Measurements from ENCODE around the gene KLHDC3.

Gene KLHDC3

GRCh38 chr6:43053545-43054205 is 39.6 kb downstream of the KLHDC3 start, which contains the start of gene CUL7:
Gene CUL7 (minus strand): TSS chr6:43053851. CDS start chr6:43052788, 1,063 bp downstream.
- no peaks in the 10 kb centered on the region for H3K27me3 ChIP-seq (ENCODE audit: control insufficient read depth, low read length)
- H3K4me2 ChIP-seq (ENCODE audit: low read length) = peak within 1 kb of the TSS; percentile 81
- TF ChIP-seq EZH2phosphoT487 (IDR thresholded peaks at IDR 0.05; ENCODE audit: borderline replicate concordance, low read length) (no peak), CTCF (IDR thresholded peaks at IDR 0.05; ENCODE audit: low read depth, low read length, poor library complexity, severe bottlenecking) (peak; percentile 14)
- H3F3A ChIP-seq (ENCODE audit: control insufficient read depth, insufficient read depth) = peaks cover 9% of the 10 kb centered on the region
- peaks cover 22% of the 10 kb centered on the region for H3K36me3 ChIP-seq (ENCODE audit: control insufficient read depth, low read length)
- H3K4me1 ChIP-seq (ENCODE audit: control insufficient read depth, low read length) = peaks cover 25% of the 10 kb centered on the region
- peaks cover 21% of the 10 kb centered on the region for H3K79me2 ChIP-seq (ENCODE audit: control insufficient read depth, low read length)
- H3K4me3 ChIP-seq (ENCODE audit: low read length) = peak within 1 kb of the TSS; percentile 80
- H3K9me3 ChIP-seq (ENCODE audit: control insufficient read depth, insufficient read depth, low read length) = no peaks in the 10 kb centered on the region
- no peaks in the 10 kb centered on the region for H4K20me1 ChIP-seq (ENCODE audit: control insufficient read depth, insufficient read depth, low read depth, low read length)
- H3K9me2 ChIP-seq (replicated peaks; ENCODE audit: control insufficient read depth, low read length) = no peaks in the 10 kb centered on the region
- peak within 1 kb of the TSS; percentile 33 for H3K27ac ChIP-seq (ENCODE audit: low read depth, low read length)

GRCh38 chr6:43054206-43054943 is 40.3 kb downstream of the KLHDC3 start:
- Histone ChIP-seq H3K4me1 (ENCODE audit: control insufficient read depth, low read length) (peaks cover 25% of the 10 kb centered on the region), H3F3A (ENCODE audit: control insufficient read depth, insufficient read depth) (peaks cover 9% of the 10 kb centered on the region), H3K9me2 (replicated peaks; ENCODE audit: control insufficient read depth, low read length) (no peaks in the 10 kb centered on the region), H3K4me3 (ENCODE audit: low read length) (peak overlapping the region; percentile 80), H4K20me1 (ENCODE audit: control insufficient read depth, insufficient read depth, low read depth, low read length) (no peaks in the 10 kb centered on the region), H3K9me3 (ENCODE audit: control insufficient read depth, insufficient read depth, low read length) (no peaks in the 10 kb centered on the region), H3K27ac (ENCODE audit: low read depth, low read length) (peak overlapping the region; percentile 33), H3K27me3 (ENCODE audit: control insufficient read depth, low read length) (no peaks in the 10 kb centered on the region), H3K79me2 (ENCODE audit: control insufficient read depth, low read length) (peaks cover 26% of the 10 kb centered on the region), H3K36me3 (ENCODE audit: control insufficient read depth, low read length) (peaks cover 25% of the 10 kb centered on the region), H3K4me2 (ENCODE audit: low read length) (peak overlapping the region; percentile 81)
- TF ChIP-seq CTCF (IDR thresholded peaks at IDR 0.05; ENCODE audit: low read depth, low read length, poor library complexity, severe bottlenecking) (no peak), EZH2phosphoT487 (IDR thresholded peaks at IDR 0.05; ENCODE audit: borderline replicate concordance, low read length) (no peak)

GRCh38 chr6:43055966-43056365 is 41.9 kb downstream of the KLHDC3 start:
- no peaks in the 10 kb centered on the region for H3K27me3 ChIP-seq (ENCODE audit: control insufficient read depth, low read length)
- peaks cover 26% of the 10 kb centered on the region for H3K79me2 ChIP-seq (ENCODE audit: control insufficient read depth, low read length)
- peaks cover 32% of the 10 kb centered on the region for H3K4me1 ChIP-seq (ENCODE audit: control insufficient read depth, low read length)
- H3F3A ChIP-seq (ENCODE audit: control insufficient read depth, insufficient read depth) = peaks cover 9% of the 10 kb centered on the region
- no peak overlapping the region for H3K27ac ChIP-seq (ENCODE audit: low read depth, low read length)
- no peaks in the 10 kb centered on the region for H4K20me1 ChIP-seq (ENCODE audit: control insufficient read depth, insufficient read depth, low read depth, low read length)
- H3K9me3 ChIP-seq (ENCODE audit: control insufficient read depth, insufficient read depth, low read length) = no peaks in the 10 kb centered on the region
- peaks cover 19% of the 10 kb centered on the region for H3K36me3 ChIP-seq (ENCODE audit: control insufficient read depth, low read length)
- H3K4me2 ChIP-seq (ENCODE audit: low read length) = no peak overlapping the region
- no peak overlapping the region for H3K4me3 ChIP-seq (ENCODE audit: low read length)
- TF ChIP-seq CTCF (IDR thresholded peaks at IDR 0.05; ENCODE audit: low read depth, low read length, poor library complexity, severe bottlenecking) (no peak), EZH2phosphoT487 (IDR thresholded peaks at IDR 0.05; ENCODE audit: borderline replicate concordance, low read length) (no peak)
- no peaks in the 10 kb centered on the region for H3K9me2 ChIP-seq (replicated peaks; ENCODE audit: control insufficient read depth, low read length)

Data from DOHH2 (cell line).